Fibroblast of lung (primary cell): ENCODE measurements around the gene EEF1A2. TPM values are rescaled to one million over a fixed set of nuclear protein-coding genes. Genes with fewer than 3 reads are reported as not detected.
A peak's percentile ranks its signal among the peaks of the same experiment; 100 is the strongest.

Experiments
- DNase-seq, 2 donors: peaks; one replicate each; pipeline versions ENCODE4 v3.0.0 to v3.0.0-alpha.2; 2010; ENCODE audit warnings: low read depth in 2 of 2
- H2AFZ ChIP-seq: 2 replicates; pipeline ENCODE4 v1.5.1; 2012; ENCODE audit warnings: low read length, control low read depth, inconsistent platforms
- H3K27ac ChIP-seq: 2 replicates; pipeline ENCODE4 v1.5.1; 2011; ENCODE audit warnings: low read length, control low read depth; ENCODE audit not compliant: insufficient read depth
- H3K27me3 ChIP-seq: 2 replicates; pipeline ENCODE4 v1.5.1; 2011; ENCODE audit warnings: mild to moderate bottlenecking, low read length; ENCODE audit not compliant: control insufficient read depth, insufficient read depth
- H3K36me3 ChIP-seq: 2 replicates; pipeline ENCODE4 v1.5.1; 2011; ENCODE audit warnings: low read length; ENCODE audit not compliant: control insufficient read depth, insufficient read depth
- H3K4me1 ChIP-seq: 2 replicates; pipeline ENCODE4 v1.5.1; 2011; ENCODE audit warnings: low read length; ENCODE audit not compliant: control insufficient read depth, insufficient read depth; ENCODE audit errors: extremely low read depth
- H3K4me2 ChIP-seq: 2 replicates; pipeline ENCODE4 v1.5.1; 2011; ENCODE audit warnings: low read length, control low read depth; ENCODE audit not compliant: insufficient read depth; ENCODE audit errors: extremely low read depth
- H3K4me3 ChIP-seq, 4 experiments: fragments of 200-600 bp in 1 of 4; sonication (generic) in 1 of 4; replicated peaks in 1 of 4; 2 replicates each; pipeline ENCODE4 v1.5.1; 2011 to 2016; ENCODE audit warnings: low read length in 4 of 4, low read depth in 3 of 4, mild to moderate bottlenecking in 3 of 4, control low read depth in 2 of 4, inconsistent platforms in 1 of 4, mixed read lengths in 1 of 4; ENCODE audit not compliant: insufficient read depth in 1 of 4; ENCODE audit errors: control extremely low read depth in 1 of 4
- H3K79me2 ChIP-seq: 2 replicates; pipeline ENCODE4 v1.5.1; 2012; ENCODE audit warnings: mild to moderate bottlenecking, low read length, inconsistent platforms; ENCODE audit not compliant: control insufficient read depth, insufficient read depth
- H3K9ac ChIP-seq: 2 replicates; pipeline ENCODE4 v1.5.1; 2011; ENCODE audit warnings: mild to moderate bottlenecking, low read length, control low read depth; ENCODE audit not compliant: insufficient read depth
- H3K9me3 ChIP-seq: 2 replicates; pipeline ENCODE4 v1.5.1; 2012; ENCODE audit warnings: low read depth, low read length; ENCODE audit not compliant: control insufficient read depth, insufficient read depth
- H4K20me1 ChIP-seq: 2 replicates; pipeline ENCODE4 v1.5.1; 2011; ENCODE audit warnings: low read length; ENCODE audit not compliant: control insufficient read depth, insufficient read depth; ENCODE audit errors: extremely low read depth
- CTCF ChIP-seq, 2 donors: IDR thresholded peaks in 1 of 2; conservative IDR thresholded peaks in 1 of 2; 1 replicate in 1 of 2; 2 replicates in 1 of 2; pipeline ENCODE4 v1.5.1; 2011 to 2012; ENCODE audit warnings: low read length in 2 of 2, control low read depth in 1 of 2, inconsistent platforms in 1 of 2, low read depth in 1 of 2, mild to moderate bottlenecking in 1 of 2
- EZH2 ChIP-seq: IDR thresholded peaks from 2 replicates; pipeline ENCODE4 v1.5.1; 2012; ENCODE audit warnings: low read length, control low read depth, mild to moderate bottlenecking; ENCODE audit errors: missing control alignments
- polyA plus RNA-seq, 2 donors: library from polyadenylated mRNA; depleted of rRNA in 1 of 2; stranded (reverse) in 1 of 2; unstranded in 1 of 2; fragments of >200 nt; gene quantifications; 2 replicates each; pipeline ENCODE4 v1.2.1, GENCODE V29; 2011 to 2012; ENCODE audit warnings: missing spikeins in 1 of 2
- total RNA-seq: library from RNA; depleted of rRNA; stranded (reverse); fragments of >200 nt; gene quantifications from 2 replicates; pipeline ENCODE4 v1.2.1, GENCODE V29; 2014

EEF1A2 gene
- total and polyA plus RNA-seq, 2 donors (not counting 1 experiment from before 2014, with no cell fraction given), result 0.16 to 1.7 TPM

- TF ChIP-seq CTCF (conservative IDR thresholded peaks at IDR 0.05 in 1 of 2, IDR thresholded peaks at IDR 0.05 in 1 of 2; ENCODE audit: low read depth in 1 of 2, low read length in 2 of 2) (no peak), EZH2 (no peak)
- no peaks in the 10 kb centered on the region for H3K9me3 ChIP-seq
- H3K27ac ChIP-seq, result no peak overlapping the region
- no peaks in the 10 kb centered on the region for H4K20me1 ChIP-seq
- no peak overlapping the region for H3K4me3 ChIP-seq
- no peak overlapping the region for H2AFZ ChIP-seq
- peak; percentile 6 to 20 for DNase-seq
- no peaks in the 10 kb centered on the region for H3K79me2 ChIP-seq
- H3K27me3 ChIP-seq, result peaks cover 20% of the 10 kb centered on the region
- H3K9ac ChIP-seq, result no peak overlapping the region
- no peaks in the 10 kb centered on the region for H3K4me1 ChIP-seq
- no peaks in the 10 kb centered on the region for H3K36me3 ChIP-seq
- H3K4me2 ChIP-seq, result no peak overlapping the region
Observed at GRCh38 chr20:63475209-63475608, 23.7 kb downstream of the EEF1A2 start.

- Histone ChIP-seq H3K79me2 (no peaks in the 10 kb centered on the region), H3K27ac (no peak overlapping the region), H2AFZ (no peak overlapping the region), H3K4me1 (no peaks in the 10 kb centered on the region), H3K4me3 (no peak overlapping the region), H3K36me3 (no peaks in the 10 kb centered on the region), H4K20me1 (no peaks in the 10 kb centered on the region), H3K4me2 (no peak overlapping the region), H3K9ac (no peak overlapping the region), H3K9me3 (no peaks in the 10 kb centered on the region), H3K27me3 (peaks cover 20% of the 10 kb centered on the region)
- no peak for DNase-seq
- TF ChIP-seq CTCF (conservative IDR thresholded peaks at IDR 0.05 in 1 of 2, IDR thresholded peaks at IDR 0.05 in 1 of 2; ENCODE audit: low read depth in 1 of 2, low read length in 2 of 2) (no peak), EZH2 (peak; percentile 22)
Observed at GRCh38 chr20:63473555-63474449, 25.1 kb downstream of the EEF1A2 start.

DNA sequence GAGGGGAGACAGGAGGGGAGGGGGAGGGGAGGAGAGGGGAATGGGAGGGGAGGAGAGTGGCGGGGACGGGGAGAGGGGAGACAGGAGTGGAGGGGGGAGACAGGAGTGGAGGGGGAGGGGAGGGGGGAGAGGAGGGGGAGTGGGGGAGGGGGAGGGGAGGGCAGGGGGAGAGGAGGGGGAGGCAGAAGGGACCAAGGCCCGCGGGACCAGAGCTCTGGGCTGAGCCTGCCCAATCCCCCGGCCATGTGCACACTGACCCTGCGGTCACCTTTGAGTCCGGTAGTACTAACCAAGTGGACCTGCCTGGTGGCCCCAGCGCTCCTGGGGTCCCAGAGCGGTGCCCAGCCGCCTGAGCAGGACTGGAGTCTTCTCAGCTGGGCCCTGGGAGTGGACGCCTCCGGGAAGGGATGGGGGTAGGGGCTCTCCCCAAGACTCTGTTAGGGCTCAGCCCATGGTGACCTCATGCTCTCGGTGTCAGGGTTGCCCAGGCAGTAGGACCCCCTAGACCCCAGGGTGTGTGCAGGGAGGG lies 26.0 kb downstream of the EEF1A2 start:
- no peaks in the 10 kb centered on the region for H3K36me3 ChIP-seq
- no peaks in the 10 kb centered on the region for H4K20me1 ChIP-seq
- H3K4me1 ChIP-seq, result no peaks in the 10 kb centered on the region
- H3K27me3 ChIP-seq, result peaks cover 20% of the 10 kb centered on the region
- H3K4me2 ChIP-seq, result no peak overlapping the region
- H3K9ac ChIP-seq, result no peak overlapping the region
- no peak overlapping the region for H3K4me3 ChIP-seq
- H3K27ac ChIP-seq, result no peak overlapping the region
- H3K79me2 ChIP-seq, result no peaks in the 10 kb centered on the region
- TF ChIP-seq CTCF (conservative IDR thresholded peaks at IDR 0.05 in 1 of 2, IDR thresholded peaks at IDR 0.05 in 1 of 2; ENCODE audit: low read depth in 1 of 2, low read length in 2 of 2) (no peak), EZH2 (no peak)
- H2AFZ ChIP-seq, result no peak overlapping the region
- no peaks in the 10 kb centered on the region for H3K9me3 ChIP-seq
- DNase-seq, result no peak
